AG10803 (cell line): ENCODE results near the gene PNPLA7.
A peak's percentile ranks its signal among the peaks of the same experiment; 100 is the strongest.
"Not testable (repeated sequence)": the region's sequence is repeated elsewhere in the genome, so short reads cannot be mapped to it uniquely, and the experiment has no call there.

Experiments used
- DNase-seq: peaks from one replicate; pipeline ENCODE4 v3.0.0; 2010; ENCODE audit warnings: low read depth
- H3K4me3 ChIP-seq: 2 replicates; pipeline ENCODE4 v1.5.1; 2011; ENCODE audit warnings: mild to moderate bottlenecking, low read length, control low read depth
- CTCF ChIP-seq: conservative IDR thresholded peaks from 2 replicates; pipeline ENCODE4 v1.5.1; 2011; ENCODE audit warnings: mild to moderate bottlenecking, low read length, control low read depth, inconsistent platforms

The PNPLA7 gene

DNA sequence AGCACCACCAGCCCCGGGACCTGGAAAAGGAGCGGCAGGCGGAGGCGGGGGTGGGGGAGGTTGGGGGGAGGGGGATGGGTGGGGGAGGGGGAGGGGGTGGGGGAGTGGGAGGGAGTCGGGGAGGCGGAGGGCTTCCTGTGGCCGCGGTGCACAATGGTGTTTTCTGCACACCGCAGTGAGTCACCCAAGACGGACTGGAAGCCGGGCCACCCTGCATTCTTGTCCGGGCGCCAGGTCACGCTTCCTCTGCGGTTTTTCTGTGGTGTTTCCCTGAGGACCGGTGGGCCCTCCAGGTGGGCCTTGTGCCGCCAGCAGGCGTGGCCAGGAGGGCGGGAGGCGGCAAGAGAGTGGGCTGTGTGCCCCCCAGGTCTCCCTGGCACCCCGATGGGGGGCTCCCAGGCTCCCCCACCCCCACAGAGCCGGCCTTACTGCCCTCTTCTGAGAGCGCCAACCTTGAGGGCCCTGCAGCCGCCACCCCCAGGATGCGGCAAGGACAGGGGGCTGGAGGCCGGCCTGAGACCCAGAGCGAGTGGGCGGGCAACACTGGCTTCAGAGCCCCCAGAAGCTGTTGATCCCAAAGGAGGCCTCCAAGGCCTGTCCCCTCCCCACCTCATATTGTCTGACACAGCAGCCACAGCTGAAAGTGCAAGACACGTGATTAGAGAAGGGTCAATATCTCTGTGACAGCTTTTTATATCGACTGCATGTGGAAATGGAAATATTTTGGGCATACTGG lies 138.4 kb downstream of the PNPLA7 start:
- H3K4me3 ChIP-seq: no peak overlapping the region
- DNase-seq: peak; percentile 76
- TF ChIP-seq CTCF: no peak

DNA sequence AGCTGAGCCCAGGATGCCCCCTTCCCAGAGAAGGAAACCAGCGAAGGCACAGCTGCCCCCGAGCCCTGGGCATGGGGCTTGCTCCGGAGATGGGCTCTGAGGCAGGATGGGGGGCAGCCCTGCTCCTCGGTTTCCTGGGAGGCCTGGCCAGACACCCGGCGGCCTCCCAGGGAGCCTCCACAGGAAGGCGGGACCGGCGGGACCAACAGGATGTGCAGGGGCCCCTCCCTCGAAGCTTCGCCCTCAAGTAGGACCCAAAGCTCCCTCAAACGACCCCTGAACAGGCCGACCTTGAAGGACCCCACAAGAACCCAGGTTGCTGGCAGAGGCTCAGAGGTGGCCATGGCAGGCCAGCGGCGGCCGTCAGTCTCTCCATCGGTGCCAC lies 138.9 kb downstream of the PNPLA7 start:
- H3K4me3 ChIP-seq: no peak overlapping the region
- DNase-seq: no peak
- no peak for TF ChIP-seq CTCF

- H3K4me3 ChIP-seq: no peak overlapping the region
- TF ChIP-seq CTCF: no peak
- DNase-seq: no peak
Measured at GRCh38 chr9:137410891-137411249, 139.3 kb downstream of the PNPLA7 start.

- DNase-seq, H3K4me3 ChIP-seq: not testable (repeated sequence)
Measured at GRCh38 chr9:137410236-137410890, 139.8 kb downstream of the PNPLA7 start.
